NCI-H345 (cell line): ENCODE results near the gene DDX5.
"Not testable (repeated sequence)": the region's sequence is repeated elsewhere in the genome, so short reads cannot be mapped to it uniquely, and the experiment has no call there.

Experiments
- DNase-seq: peaks from one replicate; lab custom pipeline; 2025; lab: John Stamatoyannopoulos, UW

The DDX5 gene

DNA sequence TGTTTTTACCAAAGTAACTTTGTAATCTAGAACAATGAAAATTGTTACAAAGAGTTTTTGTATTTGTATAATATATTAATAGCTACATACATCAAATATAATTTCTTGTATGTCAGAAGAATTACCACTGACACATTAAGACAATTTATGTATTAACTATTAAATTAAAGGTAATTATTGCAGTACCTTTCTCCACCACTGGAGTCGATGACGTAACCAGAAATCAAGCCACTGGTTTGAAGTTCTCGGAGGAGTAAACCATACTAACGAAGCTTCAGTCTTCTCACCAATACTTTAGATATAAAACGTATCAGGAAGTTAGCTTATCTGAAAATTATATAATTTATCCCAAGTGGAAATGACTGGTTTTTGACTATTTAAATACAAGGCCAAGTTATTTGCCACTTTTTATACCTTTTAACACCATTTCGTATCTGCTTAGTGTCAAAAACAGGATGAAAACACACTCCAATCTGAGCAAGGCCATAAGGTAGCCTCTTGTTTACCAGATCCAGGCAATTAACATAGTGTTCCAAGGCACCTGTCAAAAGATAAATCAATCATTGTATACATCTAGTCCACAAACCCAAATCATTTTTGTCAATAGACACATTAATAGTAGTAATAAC, 13.5 kb downstream of the DDX5 start:
- no peak for DNase-seq

DNA sequence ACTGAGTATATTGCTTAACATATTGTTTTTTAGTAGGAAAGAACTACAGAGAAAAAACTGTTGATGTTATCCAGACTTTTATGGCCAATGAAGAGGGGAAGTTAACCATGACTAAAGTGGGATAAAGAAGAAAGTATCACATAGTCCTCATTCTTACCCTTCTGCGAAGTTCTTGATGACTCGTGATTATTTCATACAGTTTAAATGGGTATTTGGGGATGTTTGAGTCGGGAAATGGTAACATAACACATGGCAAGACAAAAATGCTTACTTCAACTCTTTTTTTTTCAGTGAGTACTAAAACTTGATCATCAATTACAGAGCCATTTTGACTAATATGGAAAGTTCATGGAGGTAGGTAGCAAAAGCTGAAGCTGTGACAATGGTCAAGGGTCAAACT, 14.1 kb downstream of the DDX5 start:
- no peak for DNase-seq

DNA sequence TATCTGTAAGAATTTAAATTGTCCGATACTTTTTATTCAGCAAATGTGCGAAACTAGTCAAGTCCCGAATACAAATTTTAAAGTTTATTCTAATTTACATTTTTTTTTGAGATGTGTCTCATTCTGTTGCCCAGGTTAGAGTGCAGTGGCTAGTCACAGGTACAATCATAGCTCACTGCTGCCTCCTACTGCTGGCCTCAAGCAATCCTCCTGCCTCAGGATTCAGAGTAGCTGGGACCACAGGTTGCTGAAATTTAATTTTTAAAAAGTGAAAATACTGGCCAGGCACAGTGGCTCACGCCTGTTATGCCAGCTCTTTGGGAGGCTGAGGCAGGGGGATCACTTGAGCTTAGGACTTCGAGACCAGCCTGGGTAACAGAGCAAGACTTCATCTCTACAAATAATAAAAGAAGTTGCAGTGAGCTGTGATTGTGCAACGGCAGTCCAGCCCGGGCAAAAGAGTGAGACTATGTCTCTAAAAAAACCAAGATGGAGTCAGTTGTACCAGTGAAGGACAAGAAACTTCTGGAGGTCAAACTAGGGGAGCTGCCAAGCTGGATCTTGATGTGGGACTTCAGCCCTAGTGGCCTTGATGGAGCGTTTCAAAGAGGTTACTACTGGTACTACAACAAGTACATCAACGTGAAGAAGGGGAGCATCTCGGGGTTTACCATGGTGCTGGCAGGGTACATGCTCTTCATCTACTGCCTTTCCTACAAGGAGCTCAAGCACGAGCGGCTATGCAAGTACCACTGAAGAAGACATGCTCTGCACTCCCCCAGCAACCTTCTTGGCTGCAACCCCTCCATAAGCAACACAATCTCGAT, 14.8 kb downstream of the DDX5 start:
- no peak for DNase-seq

DNA sequence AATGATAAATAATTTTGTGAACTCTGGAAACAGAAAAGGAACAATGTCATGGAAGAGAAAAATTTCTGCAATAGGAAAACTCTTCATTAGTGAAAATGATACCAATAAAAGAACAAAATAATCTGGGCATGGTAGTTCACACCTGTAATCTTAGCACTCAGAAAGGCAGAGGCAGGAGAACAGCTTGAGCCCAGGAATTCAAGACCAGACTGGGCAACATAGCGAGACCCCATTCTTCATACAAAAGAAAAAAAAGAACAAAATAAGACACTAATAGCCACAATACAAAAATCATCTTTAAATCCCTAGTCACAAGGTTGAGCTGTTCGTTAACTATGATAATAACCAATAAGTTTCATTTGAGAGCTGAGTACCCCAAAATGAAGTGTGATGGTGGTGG, 17.8 kb downstream of the DDX5 start:
- DNase-seq: no peak

DNA sequence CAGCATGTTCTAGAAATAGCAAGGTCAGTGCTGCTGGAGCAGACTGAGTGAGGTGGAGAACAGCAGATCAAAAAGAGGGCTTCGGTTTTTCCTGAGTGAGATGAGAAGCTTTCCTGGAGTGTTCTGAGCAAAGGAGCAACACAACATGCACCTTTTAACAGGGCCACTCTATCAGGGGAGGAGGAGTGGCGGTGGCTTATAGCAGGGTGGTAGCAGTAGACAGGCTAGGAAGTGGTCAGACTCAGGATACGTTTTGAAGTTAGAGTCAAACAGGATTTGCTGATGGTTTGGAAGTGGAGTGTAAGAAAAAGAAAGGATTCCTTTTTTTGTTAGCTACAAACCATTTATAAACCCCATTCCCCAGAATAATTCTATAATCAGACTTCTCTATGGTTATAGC, 21.7 kb downstream of the DDX5 start:
- no peak for DNase-seq

DNA sequence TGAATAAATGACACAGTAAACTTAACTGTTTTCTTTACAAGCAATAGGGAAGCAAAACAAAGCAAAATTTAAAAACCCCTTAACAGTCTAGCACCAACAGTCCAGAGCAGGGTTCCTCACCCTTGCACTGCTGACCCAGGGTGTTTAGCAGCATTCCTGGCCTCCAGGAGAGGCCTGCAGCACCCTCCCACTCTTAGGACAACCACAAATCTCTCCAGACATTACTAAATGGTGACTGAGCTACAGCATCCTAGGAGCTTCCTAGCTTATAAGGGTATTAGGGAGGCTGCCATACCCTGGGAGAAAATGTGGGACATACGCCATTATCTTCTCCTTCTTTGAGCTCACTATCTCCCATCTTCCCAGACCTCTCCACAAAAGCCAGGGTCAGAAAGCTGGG, 25.1 kb downstream of the DDX5 start:
- no peak for DNase-seq

DNA sequence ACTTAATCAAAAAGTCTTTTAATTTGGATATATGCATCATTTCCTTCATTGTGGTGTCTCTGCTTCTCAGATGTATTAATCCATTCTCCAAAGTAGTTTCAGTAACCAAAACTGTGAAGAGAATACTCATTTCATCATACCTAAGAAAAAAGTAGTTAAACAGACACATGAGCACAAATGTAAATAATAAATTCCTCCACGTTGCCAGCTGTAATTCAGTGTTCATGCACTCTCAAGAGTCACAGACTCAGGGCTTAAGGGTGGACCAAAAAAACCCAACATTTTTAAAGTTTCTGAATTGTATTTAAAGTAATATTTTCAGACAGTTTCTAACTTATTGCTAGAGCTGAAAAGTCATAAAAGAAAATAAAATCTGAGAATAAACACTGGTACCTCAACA, 28.2 kb downstream of the DDX5 start:
- no peak for DNase-seq

DNA sequence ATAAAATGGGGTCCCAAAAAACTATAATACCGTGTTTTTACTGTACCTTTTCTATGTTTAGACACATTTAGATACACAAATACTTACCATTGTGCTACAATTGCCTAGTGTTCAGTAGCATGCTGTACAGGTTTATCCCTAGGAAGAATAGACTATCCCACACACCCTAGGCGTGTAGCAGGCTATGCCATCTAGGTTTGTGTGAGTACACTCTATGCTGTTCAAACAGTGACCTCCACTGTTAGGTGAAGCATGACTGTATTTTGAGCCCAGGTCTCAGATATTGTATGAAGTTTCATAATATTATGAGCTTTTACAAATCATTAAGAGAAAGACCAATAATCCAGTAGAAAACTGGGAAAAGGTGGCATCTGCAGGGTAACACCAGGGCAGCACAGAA, 33.5 kb downstream of the DDX5 start:
- no peak for DNase-seq

DNA sequence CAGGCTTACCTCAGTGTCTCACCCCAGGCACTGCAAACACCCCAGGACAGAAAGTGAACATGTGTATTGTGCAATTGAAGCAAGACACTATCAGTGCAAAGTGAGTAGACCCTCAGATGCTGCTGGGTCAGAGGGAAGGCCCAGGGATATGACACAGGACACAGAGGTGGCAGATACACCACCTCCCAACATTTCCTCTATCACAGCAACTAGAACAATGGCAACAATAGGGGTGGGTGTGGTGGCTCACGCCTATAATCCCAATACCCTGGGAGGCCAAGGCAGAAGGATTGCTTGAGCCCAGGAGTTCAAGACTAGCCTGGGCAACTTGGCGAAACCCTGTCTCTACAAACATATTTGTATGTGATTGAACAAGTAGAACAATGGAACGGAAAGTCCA, 34.6 kb downstream of the DDX5 start:
- DNase-seq: no peak

DNA sequence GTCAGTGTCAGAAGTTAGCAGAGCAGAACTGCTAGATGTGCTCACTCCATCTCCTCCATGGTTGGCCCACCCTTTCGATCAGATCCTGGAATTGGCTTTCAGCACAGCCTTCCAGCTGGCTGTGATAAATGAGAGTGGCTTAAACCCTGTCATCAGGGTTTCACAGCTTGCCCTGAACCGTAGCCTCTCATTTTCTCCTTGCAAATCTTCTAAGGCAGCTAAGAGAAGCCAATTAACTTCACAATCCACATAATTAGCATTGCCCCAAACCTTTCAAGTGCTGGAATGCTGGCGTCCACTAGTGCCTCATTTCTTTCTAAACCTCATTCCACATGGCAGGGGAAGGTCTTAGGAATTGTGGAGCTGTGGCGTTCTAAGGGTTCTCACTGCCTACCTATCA, 35.5 kb downstream of the DDX5 start:
- no peak for DNase-seq

DNA sequence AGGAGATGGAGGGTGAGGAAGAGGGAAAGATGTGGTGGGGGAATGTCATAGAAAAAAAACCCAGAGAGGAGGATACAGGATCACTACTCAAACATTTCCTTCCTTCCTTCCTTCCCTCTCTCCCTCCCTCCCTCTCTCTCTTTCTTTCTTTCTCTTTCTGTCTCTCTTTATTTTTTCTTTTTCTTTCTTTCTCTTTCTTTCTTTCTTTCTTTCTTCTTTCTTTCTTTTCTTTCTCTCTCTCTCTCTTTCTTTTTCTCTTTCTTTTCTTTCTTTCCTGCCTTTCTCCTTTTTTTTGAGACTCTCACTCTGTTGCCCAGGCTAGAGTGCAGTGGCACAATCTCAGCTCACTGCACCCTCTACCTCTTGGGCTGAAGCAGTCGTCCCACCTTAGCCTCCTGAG, 39.3 kb downstream of the DDX5 start:
- DNase-seq: not testable (repeated sequence)

DNA sequence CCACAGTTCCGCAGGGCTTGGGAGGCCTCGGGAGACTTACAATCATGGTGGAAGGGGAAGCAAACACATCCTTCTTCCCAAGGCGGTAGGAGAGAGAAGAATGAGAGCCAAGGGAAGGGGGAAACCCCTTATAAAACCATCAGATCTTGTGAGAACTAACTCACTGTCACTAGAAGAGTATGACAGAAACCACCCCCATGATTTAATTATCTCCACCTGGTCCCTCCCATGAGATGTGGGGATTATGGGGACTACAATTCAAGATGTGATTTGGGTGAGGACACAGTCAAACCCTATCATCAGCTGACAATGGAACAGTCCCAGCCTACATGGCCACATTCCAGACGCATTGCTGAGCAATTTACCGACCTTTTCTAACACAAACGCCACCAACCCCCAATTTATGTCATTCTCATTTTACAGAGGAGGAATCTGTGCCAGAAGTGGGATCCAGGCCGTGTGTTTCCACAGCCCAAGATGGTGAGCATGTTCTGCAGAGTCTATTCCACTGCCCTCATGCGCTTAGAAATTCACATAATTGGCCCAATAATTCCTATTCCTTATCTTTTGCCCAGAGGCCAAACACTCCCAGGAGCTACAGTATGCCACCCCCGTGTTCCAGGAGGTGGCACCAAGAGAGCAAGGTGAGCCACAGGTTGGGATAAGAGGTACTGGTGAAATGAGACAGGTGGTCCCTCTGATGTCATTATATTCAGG, 39.9 kb downstream of the DDX5 start:
- DNase-seq: no peak

DNA sequence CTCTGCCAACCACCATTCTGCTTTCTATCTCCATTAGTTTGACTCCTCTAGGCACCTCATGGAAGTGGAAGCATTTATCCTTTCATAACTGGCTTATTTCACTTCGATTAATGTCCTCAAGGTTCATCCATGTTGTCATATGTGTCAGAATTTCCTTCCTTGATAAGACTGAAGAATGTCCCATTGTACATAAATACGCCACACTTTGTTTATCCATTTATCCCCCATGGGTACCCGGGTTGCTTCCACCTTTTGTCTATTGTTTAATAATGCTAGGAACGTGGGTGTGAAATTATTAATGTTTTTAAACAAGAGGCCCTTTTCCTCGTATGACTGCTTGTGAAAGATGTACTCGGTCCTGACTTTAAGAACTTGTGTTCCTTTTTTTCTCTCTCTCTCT, 44.3 kb downstream of the DDX5 start:
- no peak for DNase-seq

DNA sequence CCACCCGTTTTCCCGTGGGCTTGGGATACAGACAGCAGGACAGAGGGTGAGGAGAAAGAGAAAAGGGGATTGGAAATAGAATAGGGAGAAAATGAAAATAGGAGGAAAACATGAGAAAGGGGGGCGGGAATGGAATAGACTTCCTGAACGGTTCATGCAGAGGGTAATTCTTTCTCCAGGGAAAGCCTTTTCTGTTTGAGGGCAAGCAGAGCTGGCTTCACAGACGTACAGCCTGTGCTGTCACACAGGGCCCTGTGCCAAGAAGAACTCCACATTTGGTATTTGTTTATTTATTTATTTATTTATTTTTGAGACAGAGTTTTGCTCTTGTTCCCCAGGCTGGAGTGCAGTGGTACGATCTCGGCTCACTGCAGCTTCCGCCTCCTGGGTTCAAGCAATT, 45.1 kb downstream of the DDX5 start:
- no peak for DNase-seq

DNA sequence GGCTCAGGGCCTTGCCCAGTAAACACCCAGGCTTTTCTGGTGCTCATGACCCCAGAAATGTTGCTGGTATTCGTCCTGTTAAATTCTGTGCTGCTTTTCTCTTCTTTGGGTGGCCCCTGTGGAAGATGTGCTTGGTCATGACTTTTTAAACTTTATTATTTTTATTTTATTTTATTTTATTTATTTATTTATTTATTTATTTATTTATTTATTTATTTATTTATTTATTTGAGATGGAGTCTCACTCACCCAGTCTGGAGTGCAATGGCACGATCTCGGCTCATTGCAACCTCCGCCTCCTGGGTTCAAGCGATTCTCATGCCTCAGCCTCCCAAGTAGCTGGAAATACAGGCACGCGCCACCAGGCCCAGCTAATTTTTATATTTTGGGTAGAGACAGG, 46.3 kb downstream of the DDX5 start:
- DNase-seq: not testable (repeated sequence)

DNA sequence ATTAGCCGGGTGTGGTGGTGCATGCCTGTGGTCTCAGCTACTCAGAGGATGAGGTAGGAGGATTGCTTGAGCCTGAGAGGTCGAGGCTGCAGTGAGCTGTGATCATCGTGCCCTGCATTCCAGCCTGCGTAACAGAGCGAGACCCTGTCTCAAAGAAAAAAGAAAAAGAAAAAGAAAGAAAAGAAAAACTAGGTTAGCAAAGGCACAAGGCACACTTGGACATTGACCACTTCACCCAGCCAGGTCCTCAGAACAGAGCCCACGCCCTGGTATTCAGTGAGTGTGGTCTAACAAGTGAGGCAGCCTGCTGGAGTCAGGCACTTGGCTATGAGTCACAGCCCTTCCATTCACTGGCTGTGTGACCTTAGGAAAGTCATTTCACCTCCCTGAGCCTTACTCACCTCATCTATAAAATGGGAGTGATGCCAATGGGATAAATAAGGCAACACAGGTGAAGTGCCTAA, 46.8 kb downstream of the DDX5 start:
- DNase-seq: no peak

DNA sequence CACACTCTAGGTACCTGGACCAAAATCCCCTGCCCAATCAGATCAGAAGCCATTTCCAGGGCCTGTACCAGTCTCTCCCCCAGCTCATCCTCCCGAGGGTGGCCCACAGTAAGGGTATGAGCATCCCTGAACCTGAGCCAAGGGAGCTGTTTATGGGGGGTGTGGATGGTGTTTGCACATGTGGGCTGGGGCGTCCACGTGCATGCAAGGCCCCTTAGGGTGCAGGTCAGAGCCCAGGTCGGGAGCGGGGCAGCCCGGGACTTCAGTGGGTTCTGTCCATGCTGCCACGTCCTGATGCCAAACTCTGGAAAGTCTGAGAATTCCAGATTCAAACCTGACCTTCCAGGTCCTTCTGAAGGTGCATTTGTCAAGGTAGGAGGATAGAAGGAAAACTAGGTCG, 47.3 kb downstream of the DDX5 start:
- DNase-seq: no peak

DNA sequence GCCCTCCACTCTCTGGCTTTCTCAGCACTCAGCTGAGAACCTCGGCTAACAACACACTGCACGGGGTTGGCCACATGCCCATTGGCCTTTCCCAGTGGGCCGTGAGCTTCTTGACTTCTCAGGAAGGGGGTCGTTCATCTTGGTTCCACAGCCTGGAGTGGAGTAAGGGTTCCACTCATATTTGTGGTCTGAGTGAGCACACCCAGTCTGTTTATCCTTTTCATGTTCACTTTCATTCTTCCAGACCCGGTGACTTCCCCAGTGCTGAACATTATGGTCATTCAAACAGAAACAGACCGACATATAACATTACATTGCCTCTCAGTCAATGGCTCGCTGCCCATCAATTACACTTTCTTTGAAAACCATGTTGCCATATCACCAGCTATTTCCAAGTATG, 48.9 kb downstream of the DDX5 start:
- DNase-seq: no peak

DNA sequence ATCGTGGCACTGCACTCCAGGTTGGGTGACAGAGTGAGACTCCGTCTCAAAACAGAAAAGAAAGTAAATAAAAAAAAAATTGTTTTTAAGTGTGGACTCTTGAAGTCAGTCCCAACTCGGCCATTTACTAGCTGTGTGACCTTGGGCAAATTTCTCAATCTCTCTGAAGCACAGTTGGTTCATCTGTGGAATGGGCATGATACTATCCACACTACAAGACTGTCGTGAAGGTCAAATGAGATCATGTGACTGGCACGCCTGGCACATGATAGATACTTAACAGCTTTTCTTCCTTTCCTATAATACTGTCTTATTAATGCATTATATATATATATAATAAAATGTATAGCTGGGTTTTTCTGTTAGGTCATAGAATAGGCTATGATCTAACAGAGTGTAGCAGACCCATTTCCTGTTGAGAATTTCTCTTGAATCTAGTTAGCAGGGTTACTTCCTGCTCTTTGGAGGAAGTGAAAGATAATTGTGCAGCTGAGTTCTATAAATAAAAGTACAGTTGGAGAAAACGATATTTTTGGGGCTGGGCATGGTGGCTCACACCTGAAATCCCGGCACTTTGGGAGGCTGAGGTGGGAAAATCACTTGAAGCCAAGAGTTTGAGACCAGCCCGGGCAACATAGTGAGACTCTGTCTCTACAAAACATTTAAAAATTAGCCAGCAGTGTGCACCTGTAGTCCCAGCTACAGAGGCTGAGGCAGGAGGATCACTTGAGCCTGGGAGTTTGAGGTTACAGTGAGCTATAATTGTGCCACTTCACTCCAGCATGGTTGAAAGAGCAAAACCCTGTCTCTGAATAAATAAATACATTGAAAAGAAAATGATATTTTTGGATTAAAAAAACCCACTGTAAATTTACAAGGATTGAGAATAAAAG, 49.9 kb downstream of the DDX5 start:
- DNase-seq: no peak

DNA sequence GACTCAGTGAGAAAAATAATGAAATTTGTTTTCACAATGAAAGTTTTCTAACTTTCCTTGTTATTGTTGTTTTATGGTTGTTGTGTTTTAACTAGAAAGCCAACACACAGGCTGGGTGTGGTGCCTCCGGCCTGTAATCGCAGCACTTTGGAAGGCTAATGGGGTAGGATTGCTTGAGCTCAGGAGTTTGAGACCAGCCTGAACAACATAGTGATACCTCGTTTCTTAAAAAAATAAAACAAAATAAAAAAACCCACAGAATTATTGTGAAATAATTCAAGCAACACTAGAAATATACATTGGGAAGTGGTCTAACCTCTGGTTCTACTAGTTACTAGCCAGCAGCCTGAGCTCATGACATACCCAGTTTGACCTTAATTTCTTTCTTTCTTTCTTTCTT, 56.5 kb downstream of the DDX5 start:
- DNase-seq: no peak

DNA sequence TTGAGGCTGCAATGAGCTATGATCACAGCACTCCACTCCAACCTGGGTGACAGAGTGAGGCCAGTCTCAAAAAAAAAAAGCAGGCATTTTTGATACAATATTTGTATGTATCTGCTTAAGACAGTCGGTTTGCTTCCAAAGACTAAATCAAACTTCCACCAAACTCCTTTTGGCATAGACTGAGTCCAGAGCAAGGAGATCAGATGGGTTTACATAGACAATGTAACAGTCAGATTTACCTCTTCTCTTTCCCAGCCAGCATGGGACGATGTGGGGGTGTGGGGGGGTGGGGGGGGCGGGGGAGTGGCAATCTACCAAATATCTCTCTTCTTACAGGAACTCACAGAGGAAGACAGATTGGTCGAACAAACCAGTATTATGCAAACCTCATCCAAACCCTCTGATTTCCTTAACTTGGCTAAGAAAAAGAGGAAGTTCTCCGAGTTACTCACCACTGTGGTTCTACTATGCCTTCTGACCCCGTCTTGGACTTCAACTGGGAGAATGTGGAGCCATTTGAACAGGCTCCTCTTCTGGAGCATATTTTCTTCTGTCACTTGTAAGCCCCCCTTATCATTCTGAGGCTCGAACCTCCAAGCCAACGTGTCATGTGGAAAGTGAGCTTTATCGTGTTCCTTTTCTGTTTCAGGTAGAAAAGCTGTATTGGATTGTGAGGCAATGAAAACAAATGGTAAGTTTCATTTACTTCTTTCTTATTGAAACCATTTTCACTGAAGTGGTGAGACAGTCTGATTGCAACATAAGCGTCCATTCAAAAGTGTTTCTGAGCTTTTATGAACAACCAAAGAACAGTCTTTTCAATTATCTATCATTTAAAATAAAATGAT, 57.2 kb downstream of the DDX5 start, which contains the start of gene MILR1:
Gene MILR1 (plus strand): TSS at position 451 of the 848 bp plus-strand sequence. CDS start 54 bp downstream, at position 505.
- DNase-seq: no peak
